Left forelimb (tissue), 1 donor: ENCODE measurements around the gene SPG11.
"Not testable (repeated sequence)": the region's sequence is repeated elsewhere in the genome, so short reads cannot be mapped to it uniquely, and the experiment has no call there.

ENCODE experiments used
- DNase-seq: peaks from one replicate; pipeline ENCODE4 v3.0.0-alpha.2; 2018; ENCODE audit warnings: low spot score

SPG11 gene

DNA sequence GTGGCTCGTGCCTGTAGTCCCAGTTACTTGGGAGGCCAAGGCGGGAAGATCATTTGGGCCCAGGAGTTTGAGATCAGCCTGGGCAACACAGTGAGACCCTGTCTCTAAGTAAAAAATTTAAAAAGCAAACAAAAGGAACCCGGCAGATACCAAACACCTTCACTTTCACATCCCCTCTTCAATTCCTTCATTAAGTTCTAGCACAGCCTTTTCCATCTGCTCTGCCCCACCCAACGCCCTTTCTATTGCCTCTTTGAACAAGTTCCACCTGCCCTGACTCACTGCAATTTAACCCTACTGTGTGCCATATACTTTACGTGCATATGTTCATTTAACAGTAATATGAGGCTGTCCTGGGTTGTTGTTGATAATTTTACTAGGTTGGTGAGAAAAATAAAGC is 12.4 kb upstream of the SPG11 start:
- DNase-seq = no peak

- DNase-seq = no peak
Observed at GRCh38 chr15:44673639-44674038, 10.2 kb upstream of the SPG11 start.

GRCh38 chr15:44670087-44670950 is 6.9 kb upstream of the SPG11 start:
- no peak for DNase-seq

DNA sequence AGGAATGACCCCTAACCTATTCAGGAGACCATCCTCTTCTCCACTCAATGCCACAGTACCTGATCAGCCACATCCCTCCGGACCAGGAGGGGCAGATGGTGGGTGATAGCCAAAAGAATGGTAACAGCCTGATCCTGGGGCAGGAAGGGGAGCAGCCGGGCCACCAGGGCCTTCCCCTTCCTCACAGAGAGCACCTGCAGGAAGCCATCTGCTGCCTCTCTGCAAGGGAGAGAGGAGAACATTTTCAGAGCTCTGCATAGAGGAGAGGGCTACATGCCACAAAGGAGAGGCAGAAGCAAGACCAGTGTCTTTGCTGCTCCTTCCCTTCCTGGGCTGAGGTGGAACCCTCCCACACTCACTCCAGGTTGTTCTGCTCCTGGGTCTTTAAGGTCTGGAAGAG is 5.5 kb upstream of the SPG11 start:
- DNase-seq = no peak

DNA sequence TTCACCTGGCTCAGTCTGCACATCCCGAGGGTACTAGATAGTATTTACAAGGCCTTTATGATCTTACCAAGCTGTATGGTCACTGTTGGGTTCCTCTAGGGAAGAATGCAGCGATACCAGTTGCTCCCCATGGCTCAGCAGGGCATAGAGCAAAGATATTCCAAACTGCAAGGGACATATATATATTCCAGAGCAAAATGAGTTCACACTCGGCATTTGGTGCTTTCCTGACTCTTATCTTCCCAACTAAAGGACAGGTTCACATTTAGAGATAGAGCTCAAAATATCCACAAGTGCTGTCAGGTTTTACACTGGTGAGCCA is 3.5 kb upstream of the SPG11 start:
- no peak for DNase-seq

DNA sequence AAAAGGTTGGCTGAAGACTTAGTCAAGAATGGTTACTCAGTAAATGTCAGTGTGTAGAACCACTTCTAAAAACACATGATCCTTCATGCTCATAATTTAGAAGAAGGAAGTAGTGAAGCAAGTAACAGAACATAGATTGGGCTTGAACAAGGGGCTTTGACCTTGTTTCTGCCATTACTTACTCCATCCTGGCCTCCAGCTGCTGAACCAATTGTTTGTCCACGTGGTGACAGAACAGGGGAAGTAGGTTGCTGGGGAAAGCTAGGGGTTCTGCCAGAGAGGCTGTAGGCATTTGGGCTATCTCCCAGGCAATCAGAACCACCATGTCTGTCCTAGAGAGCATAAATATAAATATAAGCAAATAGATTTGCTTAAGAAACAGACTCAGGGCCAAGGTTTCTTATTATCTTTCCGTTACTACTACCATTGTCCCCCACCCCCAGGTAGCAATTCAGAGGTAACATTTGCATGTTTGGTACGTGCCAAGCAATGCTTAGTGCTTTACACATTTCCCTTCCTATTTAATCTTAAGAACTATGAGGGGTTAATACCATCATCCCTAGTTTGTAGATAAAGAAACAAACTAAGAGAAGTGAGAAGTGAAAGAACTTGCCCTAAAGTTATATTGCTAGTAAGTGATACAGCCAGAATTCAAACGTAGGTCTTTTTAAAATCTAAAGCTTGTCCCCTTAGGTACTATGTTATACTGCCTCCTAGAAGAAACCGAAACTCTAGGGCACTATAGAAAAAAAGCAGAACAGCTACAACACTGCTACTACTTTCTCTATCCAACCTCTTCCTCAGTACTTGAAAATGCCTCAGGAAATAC is 3.0 kb upstream of the SPG11 start:
- no peak for DNase-seq

DNA sequence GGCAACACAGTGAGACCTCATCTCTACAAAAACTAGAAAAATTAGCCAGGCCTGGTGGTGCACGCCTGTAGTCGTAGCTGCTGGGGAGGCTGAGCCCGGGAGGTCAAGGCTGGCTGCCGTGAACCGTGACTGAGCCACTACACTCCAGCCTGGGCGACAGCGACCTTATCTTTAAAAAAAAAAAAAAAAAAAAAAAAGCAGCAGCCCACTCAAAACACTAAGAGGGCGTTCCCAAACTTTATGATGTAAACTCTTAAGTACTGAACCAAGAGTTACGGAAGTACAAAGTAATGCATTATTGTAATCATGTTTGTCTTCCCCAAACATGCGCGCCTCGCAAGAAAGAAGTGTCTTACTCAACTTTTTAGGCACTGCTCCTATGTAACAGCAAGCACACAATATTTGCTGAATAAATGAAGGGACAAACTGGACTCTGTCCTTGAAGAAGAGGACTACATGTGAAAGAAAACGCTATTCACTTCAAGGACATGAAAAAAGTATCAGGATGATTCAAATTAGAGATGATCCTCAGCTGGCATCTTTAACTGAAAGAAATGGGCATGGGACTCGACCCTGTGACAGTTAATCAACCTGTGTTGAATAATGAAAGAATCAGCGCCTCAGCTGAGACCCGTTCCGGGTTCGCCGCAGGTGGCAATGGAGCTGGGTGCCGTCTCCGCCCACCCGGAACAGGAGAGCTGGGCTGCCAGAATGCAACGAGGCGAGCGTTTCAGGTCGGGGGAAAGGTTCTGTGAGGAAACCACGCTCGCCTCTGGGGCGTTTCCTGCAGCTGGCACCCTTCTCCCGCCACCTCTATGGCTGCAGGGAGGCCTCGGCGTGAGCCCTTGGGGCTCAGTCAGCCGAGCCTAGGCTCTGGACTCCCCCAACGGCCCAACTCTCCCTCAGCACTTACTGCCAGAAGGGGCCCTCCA is 718 bp downstream of the SPG11 start:
- peak; percentile 76 for DNase-seq

DNA sequence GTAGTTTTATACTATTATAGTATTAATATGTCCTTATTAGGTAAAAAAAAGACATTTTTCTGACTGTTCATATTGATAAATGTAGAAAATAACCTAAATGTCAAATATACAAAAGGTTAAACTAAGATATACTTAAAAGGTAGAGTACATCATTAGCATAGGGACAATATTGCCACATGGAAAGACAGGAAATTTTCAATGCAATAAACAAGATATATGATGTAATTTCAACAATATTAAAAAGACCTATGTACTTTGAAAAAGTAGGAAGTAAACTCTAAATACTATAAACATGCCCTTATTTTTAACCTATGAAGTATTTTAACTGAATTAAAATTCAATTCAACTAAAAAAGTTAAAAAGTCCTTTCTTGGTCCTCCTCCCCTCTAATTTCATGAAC is 1.9 kb downstream of the SPG11 start:
- no peak for DNase-seq

- no peak for DNase-seq
Observed at GRCh38 chr15:44659056-44659455, 4.4 kb downstream of the SPG11 start.

DNA sequence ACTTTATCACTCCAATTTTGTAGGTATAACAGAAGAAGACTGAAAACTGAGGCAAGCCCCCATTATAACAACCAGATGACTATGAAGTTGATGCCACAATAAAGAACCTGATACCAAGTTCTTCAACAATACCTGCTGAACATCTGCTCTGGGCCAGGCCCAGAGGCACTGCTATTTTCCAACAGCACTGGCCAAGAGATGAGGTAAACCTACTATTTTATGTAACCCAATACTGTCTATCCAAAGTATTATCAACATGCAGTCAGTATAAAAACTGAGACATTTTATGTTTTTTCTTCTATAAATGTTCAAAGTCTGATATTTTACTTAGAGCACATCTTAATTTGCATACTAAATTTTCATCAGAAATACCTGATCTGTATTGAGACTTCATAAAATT is 6.1 kb downstream of the SPG11 start:
- no peak for DNase-seq

GRCh38 chr15:44656913-44657312 is 6.5 kb downstream of the SPG11 start:
- no peak for DNase-seq

DNA sequence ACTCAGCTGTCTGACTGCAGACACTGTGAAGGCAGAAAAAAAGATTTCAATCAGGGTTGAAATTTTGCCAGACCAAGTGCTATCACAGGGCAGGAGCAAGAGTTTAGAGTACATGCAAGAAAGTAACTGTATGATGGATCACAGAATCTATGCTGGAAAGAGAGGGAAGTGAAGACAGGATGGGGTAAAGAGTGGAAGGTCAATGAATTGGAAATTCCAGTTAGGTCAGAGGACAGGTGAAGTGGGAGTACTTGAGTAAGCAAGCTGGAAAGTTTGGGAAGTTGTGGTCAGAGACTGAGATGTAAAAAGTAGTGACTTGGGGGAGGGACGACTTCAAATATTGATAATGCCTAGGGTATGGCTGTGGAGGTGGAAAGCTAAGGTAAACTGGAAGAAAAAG is 7.2 kb downstream of the SPG11 start:
- no peak for DNase-seq

DNA sequence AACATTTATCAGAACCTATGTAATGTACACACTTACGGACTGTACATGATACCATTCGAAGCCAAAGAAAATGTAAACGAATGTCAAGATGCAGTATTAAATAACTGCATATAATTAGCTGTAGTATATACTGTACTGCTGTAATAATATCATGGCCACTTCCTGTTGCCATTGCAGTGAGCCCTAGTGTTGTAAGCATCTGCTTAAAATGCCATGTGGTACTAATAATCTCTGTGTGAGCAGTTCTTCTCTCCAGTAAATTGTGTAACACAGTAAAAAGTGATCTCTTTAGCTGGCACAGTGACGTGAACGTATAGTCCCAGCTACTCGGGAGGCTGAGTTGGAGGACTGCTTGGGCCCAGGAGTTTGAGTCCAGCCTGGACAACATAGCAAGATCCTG is 8.6 kb downstream of the SPG11 start:
- DNase-seq = no peak

- no peak for DNase-seq
Observed at GRCh38 chr15:44647637-44648036, 15.8 kb downstream of the SPG11 start.

DNA sequence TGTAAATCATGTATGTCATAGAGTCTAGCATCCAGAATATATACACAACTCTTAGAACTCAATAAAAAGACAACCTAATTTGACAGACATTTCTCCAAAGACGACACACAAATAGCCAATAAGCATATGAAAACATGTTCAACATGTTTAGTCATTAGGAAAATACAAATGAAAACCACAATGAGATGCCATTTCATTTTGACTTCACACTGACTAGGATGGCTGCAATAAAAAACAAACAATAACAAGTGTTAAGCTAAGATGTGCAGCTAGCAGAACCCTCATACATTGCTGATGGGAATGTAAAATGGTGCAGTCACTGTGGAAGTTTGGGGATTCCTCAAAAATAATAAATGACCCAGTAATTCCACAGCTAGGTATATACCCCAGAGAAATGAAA is 16.4 kb downstream of the SPG11 start:
- DNase-seq = no peak

GRCh38 chr15:44646460-44646859 is 17.0 kb downstream of the SPG11 start:
- DNase-seq = no peak

GRCh38 chr15:44641651-44642050 is 21.8 kb downstream of the SPG11 start:
- DNase-seq = no peak

DNA sequence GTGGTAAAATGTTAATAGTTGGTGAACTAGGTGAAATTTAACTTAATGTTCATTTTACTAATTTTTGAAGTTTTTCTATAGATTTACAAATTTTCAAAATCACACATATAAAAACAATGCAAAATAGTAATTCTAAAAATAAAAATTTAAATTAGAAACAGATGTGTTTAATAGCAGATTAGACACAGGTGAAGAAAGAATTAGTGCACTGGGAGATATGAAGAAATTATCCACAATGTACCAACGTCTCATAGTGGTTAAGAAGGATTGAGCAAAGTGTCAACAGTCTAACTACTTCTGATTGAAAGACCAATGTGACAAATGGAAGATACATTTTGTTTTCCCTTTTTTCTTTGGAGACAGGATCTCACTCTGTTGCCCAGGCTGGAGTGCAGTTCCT is 26.5 kb downstream of the SPG11 start:
- DNase-seq = no peak

DNA sequence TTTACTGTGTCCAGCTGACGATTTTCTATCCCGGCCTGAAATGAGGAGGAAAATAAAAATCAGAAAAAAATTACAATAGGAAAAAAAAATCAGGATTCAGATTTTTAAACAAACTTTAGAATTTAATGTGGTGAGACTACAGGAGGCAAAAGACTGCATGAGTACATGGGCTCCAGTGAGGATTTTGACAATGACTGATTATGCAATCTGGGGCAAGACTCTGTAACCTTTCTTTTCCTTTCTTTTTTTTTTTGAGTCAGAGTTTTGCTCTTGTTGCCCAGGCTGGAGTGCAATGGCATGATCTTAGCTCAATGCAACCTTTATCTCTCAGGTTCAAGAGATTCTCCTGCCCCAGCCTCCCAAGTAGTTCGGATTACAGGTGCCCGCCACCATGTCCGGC is 29.9 kb downstream of the SPG11 start:
- no peak for DNase-seq

DNA sequence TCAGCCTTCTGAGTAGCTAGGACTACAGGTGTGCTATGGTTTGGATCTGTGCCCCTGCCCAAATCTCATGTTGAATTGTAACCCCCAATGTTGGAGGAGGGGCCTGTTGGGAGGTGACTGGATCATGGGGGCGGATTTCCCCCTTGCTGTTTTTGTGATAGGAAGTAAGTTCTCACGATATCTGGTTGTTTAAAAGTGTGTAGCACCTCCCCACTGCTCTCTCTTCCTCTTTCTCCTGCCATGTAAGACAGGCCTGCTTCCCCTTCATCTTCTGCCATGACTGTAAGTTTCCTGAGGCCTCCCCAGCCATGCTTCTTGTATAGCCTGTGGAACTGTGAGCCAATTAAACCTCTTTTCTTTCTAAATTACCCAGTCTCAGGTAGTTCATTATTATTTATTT is 38.2 kb downstream of the SPG11 start:
- not testable (repeated sequence) for DNase-seq

DNA sequence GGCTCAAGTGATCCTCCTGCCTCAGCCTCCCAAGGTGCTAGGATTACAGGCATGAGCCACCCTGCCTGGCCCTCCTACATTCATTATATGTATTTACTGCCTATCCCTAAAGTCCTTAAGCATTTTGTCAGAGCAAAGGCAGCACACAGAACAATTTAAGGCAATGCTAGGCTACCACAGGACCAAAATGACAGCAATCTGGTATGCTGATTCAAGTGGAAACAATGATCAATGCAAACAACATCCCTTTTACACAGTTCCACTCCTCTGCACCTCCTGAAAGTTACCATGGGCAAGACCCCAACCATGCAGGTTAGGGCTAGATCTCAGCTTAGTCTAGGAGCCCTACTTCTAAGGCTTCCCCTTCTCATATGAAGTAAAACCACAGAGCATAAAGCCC is 40.3 kb downstream of the SPG11 start:
- DNase-seq = no peak

DNA sequence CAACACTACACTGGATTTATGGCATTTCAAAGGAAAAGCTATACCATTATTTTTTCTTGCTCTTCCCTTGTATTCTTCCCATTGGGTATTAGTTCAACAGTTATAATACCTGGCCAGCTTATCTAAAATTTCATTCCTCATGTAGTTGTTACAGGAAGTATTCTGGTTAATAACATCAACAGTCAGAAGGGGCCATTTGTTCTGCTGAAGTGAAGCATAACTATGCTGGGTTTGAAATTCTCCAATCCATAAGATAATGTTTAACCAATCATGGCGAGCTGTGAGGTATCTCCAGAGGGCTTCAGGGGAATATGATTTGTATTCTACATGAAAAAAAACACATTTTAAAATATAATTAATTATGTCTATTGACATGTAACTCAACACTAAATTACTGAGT is 43.4 kb downstream of the SPG11 start:
- DNase-seq = no peak
